HUES48 (cell line): ENCODE results near the gene FANK1.

Experiments
- H3K27ac ChIP-seq: one replicate; pipeline ENCODE4 v1.7.0; 2013; ENCODE audit warnings: low read depth, low read length, inconsistent platforms
- H3K27me3 ChIP-seq: 2 replicates; pipeline ENCODE4 v1.6.1; 2013; ENCODE audit warnings: mild to moderate bottlenecking, low read length; ENCODE audit not compliant: control insufficient read depth, insufficient read depth
- H3K36me3 ChIP-seq: 2 replicates; pipeline ENCODE4 v1.6.1; 2013; ENCODE audit warnings: low read length; ENCODE audit not compliant: control insufficient read depth, insufficient read depth
- H3K4me1 ChIP-seq: 2 replicates; pipeline ENCODE4 v1.6.1; 2013; ENCODE audit warnings: mild to moderate bottlenecking, low read length; ENCODE audit not compliant: control insufficient read depth, insufficient read depth
- H3K4me3 ChIP-seq: 2 replicates; pipeline ENCODE4 v1.5.1; 2013; ENCODE audit warnings: mild to moderate bottlenecking, low read depth, low read length
- H3K9ac ChIP-seq: 2 replicates; pipeline ENCODE4 v1.6.1; 2013; ENCODE audit warnings: mild to moderate bottlenecking, low read depth, low read length, moderate library complexity
- H3K9me3 ChIP-seq: 2 replicates; pipeline ENCODE4 v1.6.1; 2013; ENCODE audit warnings: low read length; ENCODE audit not compliant: control insufficient read depth, insufficient read depth

FANK1 gene

GRCh38 chr10:126013489-126014281, 117.3 kb downstream of the FANK1 start:
- Histone ChIP-seq H3K4me3 (no peak overlapping the region), H3K27ac (peak overlapping the region; percentile 21), H3K9ac (no peak overlapping the region), H3K27me3 (no peaks in the 10 kb centered on the region), H3K9me3 (no peaks in the 10 kb centered on the region), H3K4me1 (peaks cover 6% of the 10 kb centered on the region; the same call in 1 of the 2 replicates), H3K36me3 (no peaks in the 10 kb centered on the region)

DNA sequence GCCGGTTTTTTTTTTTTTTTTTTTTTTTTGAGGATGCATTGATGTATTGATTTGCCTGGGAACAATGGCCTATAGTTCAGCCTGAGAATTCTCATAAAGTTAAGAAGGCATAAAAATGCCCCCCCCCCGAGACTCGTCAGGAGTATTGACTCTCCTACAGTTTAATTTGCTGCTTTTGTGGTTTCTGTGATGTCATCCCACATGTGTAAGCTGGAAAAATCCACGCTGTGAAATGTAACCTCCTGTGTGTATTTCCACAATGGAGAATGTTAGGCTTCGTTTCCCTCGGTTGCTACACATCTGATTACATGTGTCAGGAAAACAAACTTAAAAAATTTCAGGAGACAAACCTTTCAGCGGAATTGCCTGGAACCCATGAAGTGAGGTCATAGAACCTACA, 117.9 kb downstream of the FANK1 start:
- Histone ChIP-seq H3K27ac (no peak overlapping the region), H3K4me1 (peaks cover 6% of the 10 kb centered on the region; the same call in 1 of the 2 replicates)

GRCh38 chr10:126015413-126015812, 119.0 kb downstream of the FANK1 start:
- Histone ChIP-seq H3K4me3 (no peak overlapping the region), H3K36me3 (no peaks in the 10 kb centered on the region), H3K9ac (no peak overlapping the region), H3K9me3 (no peaks in the 10 kb centered on the region), H3K27me3 (no peaks in the 10 kb centered on the region), H3K27ac (no peak overlapping the region), H3K4me1 (peaks cover 6% of the 10 kb centered on the region; the same call in 1 of the 2 replicates)

More for the DNA sequence above, 117.9 kb downstream of the FANK1 start:
- Histone ChIP-seq H3K36me3 (no peaks in the 10 kb centered on the region), H3K27me3 (no peaks in the 10 kb centered on the region), H3K9ac (no peak overlapping the region), H3K9me3 (no peaks in the 10 kb centered on the region), H3K4me3 (no peak overlapping the region)

DNA sequence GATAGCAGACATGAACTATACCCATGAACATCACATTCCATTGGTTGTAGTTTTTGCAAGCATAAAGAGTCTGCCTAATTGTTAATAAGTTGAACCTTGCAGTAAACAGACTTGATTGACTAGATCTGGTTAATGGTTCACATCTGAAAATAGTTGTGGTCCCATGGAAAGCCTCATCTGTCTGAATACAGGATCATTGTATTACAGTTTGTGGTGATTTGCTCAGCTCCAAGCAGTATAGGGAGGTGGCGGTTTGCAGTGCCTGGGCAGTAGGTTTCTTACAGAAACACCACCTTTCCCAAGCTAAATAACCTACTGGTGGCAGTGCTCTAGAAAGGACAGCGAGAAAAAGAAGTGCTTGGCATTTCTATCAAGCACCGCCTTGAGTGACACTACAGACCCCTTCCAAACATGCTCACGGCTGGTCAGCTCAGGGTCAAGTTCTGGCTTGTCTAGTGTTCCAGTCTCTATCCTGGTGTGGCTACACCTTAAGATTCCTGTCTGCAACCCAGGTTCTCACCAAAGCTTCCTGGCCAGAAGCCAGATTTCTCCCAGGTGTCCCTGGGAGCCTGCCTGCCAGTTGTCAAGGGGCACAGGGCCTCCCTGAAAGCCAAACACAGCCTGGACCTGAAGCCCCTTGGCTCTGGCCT, 119.9 kb downstream of the FANK1 start:
- no peaks in the 10 kb centered on the region for H3K9me3 ChIP-seq
- H3K9ac ChIP-seq: no peak overlapping the region
- no peak overlapping the region for H3K4me3 ChIP-seq
- no peak overlapping the region for H3K27ac ChIP-seq
- H3K27me3 ChIP-seq: no peaks in the 10 kb centered on the region
- peaks cover 6% of the 10 kb centered on the region; the same call in 1 of the 2 replicates for H3K4me1 ChIP-seq
- no peaks in the 10 kb centered on the region for H3K36me3 ChIP-seq

- Histone ChIP-seq H3K27me3 (no peaks in the 10 kb centered on the region), H3K9me3 (no peaks in the 10 kb centered on the region), H3K4me1 (peaks cover 6% of the 10 kb centered on the region; the same call in 1 of the 2 replicates), H3K36me3 (no peaks in the 10 kb centered on the region), H3K27ac (no peak overlapping the region), H3K4me3 (no peak overlapping the region), H3K9ac (no peak overlapping the region)
Observed at GRCh38 chr10:126016882-126017281, 120.5 kb downstream of the FANK1 start.

DNA sequence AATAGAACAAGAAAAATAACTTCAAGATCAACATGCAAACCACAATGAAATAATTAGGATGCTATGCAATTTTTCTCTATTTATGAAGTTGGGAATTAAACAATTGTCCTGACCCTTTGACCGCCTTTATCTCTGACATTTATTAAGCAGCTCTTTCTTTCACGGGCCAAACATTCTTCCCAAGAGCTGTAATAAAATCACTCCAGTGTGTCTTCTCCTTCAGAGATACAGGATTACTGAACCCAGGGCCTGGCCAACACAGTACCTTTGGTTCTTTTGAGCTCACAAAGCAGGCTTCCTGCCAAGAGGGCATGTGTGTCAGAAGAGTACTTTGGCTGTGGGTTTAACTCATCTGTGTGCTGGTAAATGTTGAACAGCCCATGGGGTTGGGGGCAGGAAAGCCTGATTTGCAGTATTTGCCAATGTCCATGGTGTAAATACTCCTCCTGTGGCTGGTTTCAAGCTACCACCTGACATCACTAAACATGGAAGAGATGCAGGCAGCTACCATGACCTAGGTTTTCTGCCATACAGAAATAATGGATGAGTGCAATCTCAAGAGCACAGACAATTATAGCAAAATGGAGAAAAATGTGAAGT, 121.7 kb downstream of the FANK1 start:
- Histone ChIP-seq H3K27me3 (no peaks in the 10 kb centered on the region), H3K36me3 (no peaks in the 10 kb centered on the region), H3K4me3 (no peak overlapping the region), H3K27ac (no peak overlapping the region), H3K9me3 (no peaks in the 10 kb centered on the region), H3K4me1 (peaks cover 6% of the 10 kb centered on the region; the same call in 1 of the 2 replicates), H3K9ac (no peak overlapping the region)

DNA sequence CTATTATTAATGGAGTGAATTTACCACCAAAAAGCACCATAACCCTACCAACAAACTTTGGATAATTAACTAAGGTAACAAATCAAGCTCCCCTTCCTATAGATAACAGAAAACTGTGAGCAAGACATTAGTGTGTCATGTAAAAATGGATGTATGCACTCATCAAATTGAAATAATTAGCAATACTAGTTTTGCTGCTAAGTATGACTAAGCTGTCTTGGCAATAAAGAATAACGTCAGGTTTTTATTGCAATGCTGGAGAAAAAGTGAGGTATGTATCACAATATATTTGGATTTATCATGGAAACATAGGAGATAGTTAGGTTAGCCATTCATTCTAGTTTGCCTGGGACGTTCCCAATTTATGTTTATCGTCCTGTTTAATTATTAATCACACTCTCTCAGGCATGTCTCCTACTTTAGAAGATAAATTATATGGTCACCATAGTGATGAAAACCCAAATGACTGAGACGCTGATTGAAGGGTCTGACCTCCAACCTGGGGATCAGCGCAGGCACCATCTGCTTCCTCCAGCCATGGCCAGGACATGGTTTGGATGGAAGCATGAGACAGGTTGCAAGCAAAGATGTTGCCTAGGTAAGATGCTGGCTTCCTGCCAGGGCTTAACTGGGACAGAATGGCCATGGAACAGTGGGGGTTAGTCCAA, 125.6 kb downstream of the FANK1 start:
- Histone ChIP-seq H3K9me3 (no peaks in the 10 kb centered on the region), H3K36me3 (no peaks in the 10 kb centered on the region), H3K9ac (no peak overlapping the region), H3K4me3 (no peak overlapping the region), H3K4me1 (no peaks in the 10 kb centered on the region), H3K27ac (no peak overlapping the region), H3K27me3 (no peaks in the 10 kb centered on the region)

GRCh38 chr10:126022841-126023240, 126.5 kb downstream of the FANK1 start:
- no peaks in the 10 kb centered on the region for H3K4me1 ChIP-seq
- H3K36me3 ChIP-seq: no peaks in the 10 kb centered on the region
- no peaks in the 10 kb centered on the region for H3K9me3 ChIP-seq
- H3K4me3 ChIP-seq: no peak overlapping the region
- no peaks in the 10 kb centered on the region for H3K27me3 ChIP-seq
- no peak overlapping the region for H3K27ac ChIP-seq
- H3K9ac ChIP-seq: no peak overlapping the region

DNA sequence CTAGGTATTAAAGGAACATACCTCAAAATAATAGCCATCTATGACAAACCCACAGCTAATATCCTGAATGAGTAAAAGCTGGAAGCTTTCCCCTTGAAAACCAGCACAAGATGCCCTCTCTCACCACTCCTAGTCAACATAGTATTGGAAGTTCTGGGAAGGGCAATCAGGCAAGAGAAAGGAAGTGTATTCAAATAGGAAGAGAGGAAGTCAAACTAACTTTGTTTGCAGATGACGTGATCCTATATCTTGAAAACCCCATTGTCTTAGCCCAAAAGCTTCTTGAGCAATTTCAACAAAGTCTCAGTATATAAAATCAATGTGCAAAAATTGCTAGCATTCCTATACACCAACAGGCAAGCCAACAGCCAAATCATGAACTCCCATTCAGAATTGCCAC, 131.3 kb downstream of the FANK1 start:
- Histone ChIP-seq H3K36me3 (no peaks in the 10 kb centered on the region), H3K9ac (no peak overlapping the region), H3K9me3 (no peaks in the 10 kb centered on the region), H3K27me3 (no peaks in the 10 kb centered on the region), H3K27ac (no peak overlapping the region), H3K4me1 (no peaks in the 10 kb centered on the region), H3K4me3 (no peak overlapping the region)

- Histone ChIP-seq H3K9ac (no peak overlapping the region), H3K27me3 (no peaks in the 10 kb centered on the region), H3K4me3 (no peak overlapping the region), H3K27ac (no peak overlapping the region), H3K4me1 (no peaks in the 10 kb centered on the region), H3K9me3 (no peaks in the 10 kb centered on the region), H3K36me3 (no peaks in the 10 kb centered on the region)
Observed at GRCh38 chr10:126029999-126030398, 133.6 kb downstream of the FANK1 start.
